Smooth muscle cell (in vitro differentiated cells): ENCODE data around the gene LDAH. TPM values are rescaled to one million over a fixed set of nuclear protein-coding genes. Genes with fewer than 3 reads are reported as not detected.

Experiments used
- DNase-seq: peaks from one replicate; lab custom pipeline; 2025; ENCODE audit not compliant: unreplicated experiment; lab: John Stamatoyannopoulos, UW
- H2AFZ ChIP-seq: fragments of 200-600 bp; sonication (generic); 2 replicates; pipeline ENCODE4 v1.6.0; 2016; ENCODE audit warnings: antibody characterized with exemption, low read depth, mild to moderate bottlenecking
- H3F3A ChIP-seq: fragments of 200-600 bp; sonication (generic); 2 replicates; pipeline ENCODE4 v1.6.0; 2017; ENCODE audit warnings: antibody characterized with exemption, low read depth
- H3K27ac ChIP-seq: fragments of 200-600 bp; sonication (generic); 2 replicates; pipeline ENCODE4 v1.5.1; 2016; ENCODE audit warnings: low read depth, mild to moderate bottlenecking
- H3K27me3 ChIP-seq: fragments of 200-600 bp; sonication (generic); 2 replicates; pipeline ENCODE4 v1.6.1; 2016; ENCODE audit warnings: low read depth, mild to moderate bottlenecking
- H3K36me3 ChIP-seq: fragments of 200-600 bp; sonication (generic); 2 replicates; pipeline ENCODE4 v1.5.1; 2016; ENCODE audit warnings: low read depth
- H3K4me1 ChIP-seq: fragments of 200-600 bp; sonication (generic); 2 replicates; pipeline ENCODE4 v1.5.1; 2016; ENCODE audit warnings: low read depth
- H3K4me2 ChIP-seq: fragments of 200-600 bp; sonication (generic); 2 replicates; pipeline ENCODE4 v1.6.0; 2016; ENCODE audit warnings: mild to moderate bottlenecking
- H3K4me3 ChIP-seq: fragments of 200-600 bp; sonication (generic); 2 replicates; pipeline ENCODE4 v1.5.1; 2016; ENCODE audit warnings: mild to moderate bottlenecking
- H3K79me2 ChIP-seq: fragments of 200-600 bp; sonication (generic); 2 replicates; pipeline ENCODE4 v1.6.0; 2016; ENCODE audit warnings: low read depth, mild to moderate bottlenecking
- H3K9ac ChIP-seq: fragments of 200-600 bp; sonication (generic); 2 replicates; pipeline ENCODE4 v1.6.0; 2016; ENCODE audit warnings: low read depth
- H3K9me3 ChIP-seq: fragments of 200-600 bp; sonication (generic); replicated peaks from 2 replicates; pipeline ENCODE4 v1.5.1; 2016; ENCODE audit warnings: low read depth
- H4K20me1 ChIP-seq: fragments of 200-600 bp; sonication (generic); 2 replicates; pipeline ENCODE4 v1.6.0; 2016; ENCODE audit warnings: low read depth
- CTCF ChIP-seq: fragments of 200-600 bp; sonication (generic); IDR thresholded peaks from 2 replicates; pipeline ENCODE4 v1.5.1; 2017; ENCODE audit warnings: borderline replicate concordance, mild to moderate bottlenecking, antibody characterized with exemption; ENCODE audit not compliant: insufficient read depth, poor library complexity, severe bottlenecking
- WGBS: methylation state at CpG from one replicate; pipeline ENCODE4 v1.1.7; 2016; ENCODE audit warnings: low lambda C conversion rate; 5-methylcytosine and 5-hydroxymethylcytosine counted together
- polyA plus RNA-seq: library from polyadenylated mRNA; unstranded; fragments of >200 nt; fragmentation: Nextera tagmentation; extraction: Ambion mirVana; gene quantifications from 2 replicates; pipeline ENCODE4 v1.2.1, GENCODE V29; 2016
- total RNA-seq: library from RNA; depleted of rRNA; stranded (reverse); fragments of >200 nt; gene quantifications from 2 replicates; pipeline ENCODE4 v1.2.3, GENCODE V29; 2014

The LDAH gene
- total and polyA plus RNA-seq, 2 experiments from 2014 or later: 14.9 to 15.7 TPM

DNA sequence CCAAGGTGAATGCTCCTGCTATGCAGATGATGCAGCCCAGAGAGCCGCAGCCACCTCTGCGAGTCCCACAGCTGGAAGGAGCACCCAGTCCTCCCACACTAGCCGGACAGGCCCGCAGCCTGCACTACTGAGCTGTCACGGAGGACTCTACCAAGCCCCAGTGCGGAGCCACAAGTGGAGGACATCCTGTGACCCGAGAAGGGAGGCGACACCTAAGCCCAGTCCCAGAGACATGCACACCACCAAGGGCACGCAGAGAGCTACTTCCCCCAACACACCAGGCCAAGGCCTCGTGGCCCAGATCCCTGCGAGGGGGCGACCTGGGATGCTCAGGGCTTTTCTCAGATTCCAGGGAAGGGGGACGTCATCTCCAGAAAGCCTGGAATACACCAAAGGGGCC, 184.9 kb downstream of the LDAH start:
- no peak overlapping the region for H3K27ac ChIP-seq
- no peak overlapping the region for H2AFZ ChIP-seq
- no peaks in the 10 kb centered on the region for H3K36me3 ChIP-seq
- H3K9me3 ChIP-seq: no peaks in the 10 kb centered on the region
- no peak overlapping the region for H3K4me3 ChIP-seq
- no peaks in the 10 kb centered on the region for H3K79me2 ChIP-seq
- H3F3A ChIP-seq: no peaks in the 10 kb centered on the region
- H4K20me1 ChIP-seq: peaks cover 5% of the 10 kb centered on the region
- no peak overlapping the region for H3K9ac ChIP-seq
- 92% methylated on average over 13 of the region's 13 CpGs for WGBS
- TF ChIP-seq CTCF: no peak
- H3K4me2 ChIP-seq: no peak overlapping the region
- H3K27me3 ChIP-seq: no peaks in the 10 kb centered on the region
- H3K4me1 ChIP-seq: peaks cover 15% of the 10 kb centered on the region
- DNase-seq: no peak

- Histone ChIP-seq H4K20me1 (peaks cover 4% of the 10 kb centered on the region), H3K4me2 (no peak overlapping the region), H3K27me3 (no peaks in the 10 kb centered on the region), H3K27ac (no peak overlapping the region), H3K36me3 (no peaks in the 10 kb centered on the region), H3F3A (no peaks in the 10 kb centered on the region), H3K4me3 (no peak overlapping the region), H3K9ac (no peak overlapping the region), H3K79me2 (no peaks in the 10 kb centered on the region), H3K4me1 (peaks cover 15% of the 10 kb centered on the region), H3K9me3 (no peaks in the 10 kb centered on the region), H2AFZ (no peak overlapping the region)
- no peak for TF ChIP-seq CTCF
- DNase-seq: no peak
- WGBS: 84% methylated on average over 13 of the region's 13 CpGs
These were observed 185.8 kb downstream of the LDAH start for GRCh38 chr2:20637147-20637546.

DNA sequence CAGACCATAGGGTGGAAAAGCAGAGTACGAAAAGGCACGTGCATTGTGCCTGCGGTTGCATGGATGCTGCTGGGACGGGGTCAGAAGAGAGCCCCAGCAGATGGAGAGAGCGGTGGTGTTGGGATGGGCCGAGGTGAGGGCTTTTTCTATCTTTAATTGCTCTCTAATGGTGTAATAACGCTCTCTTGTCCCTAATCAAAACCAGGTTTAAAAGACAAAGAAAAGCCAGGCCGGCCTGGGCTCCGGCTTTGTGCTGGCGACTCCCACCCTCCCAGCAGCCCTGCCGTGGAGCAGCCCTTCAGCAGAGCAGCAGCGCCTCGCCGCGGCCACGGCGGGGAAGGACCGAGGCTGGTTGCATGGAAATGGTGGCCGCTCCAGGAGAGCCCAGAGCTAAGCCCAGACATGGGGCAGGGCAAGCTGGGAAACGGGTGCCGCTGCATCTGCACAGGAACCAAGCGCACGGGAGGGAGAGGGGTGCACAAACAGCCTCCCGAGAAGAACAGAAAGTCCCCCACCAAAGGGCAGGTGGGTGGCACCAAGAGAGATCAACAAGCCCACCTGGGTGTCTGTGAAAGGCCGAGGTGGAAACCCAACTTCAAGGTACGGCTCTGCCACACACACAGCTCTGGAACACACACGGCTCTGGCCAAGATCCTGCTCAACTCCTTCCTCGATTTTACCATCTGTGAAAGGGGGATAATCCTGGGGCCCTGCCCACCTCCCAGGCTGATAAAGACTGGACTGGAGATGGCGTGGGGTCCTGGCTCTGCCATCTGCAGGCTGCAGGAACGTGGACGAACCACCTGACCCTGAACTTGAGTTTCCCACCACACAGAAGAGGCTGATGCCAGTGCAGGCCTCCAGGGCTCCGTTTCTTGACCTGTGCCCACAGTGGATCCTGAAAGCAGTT, 187.0 kb downstream of the LDAH start:
- H3K27ac ChIP-seq: no peak overlapping the region
- no peak overlapping the region for H2AFZ ChIP-seq
- no peaks in the 10 kb centered on the region for H3K36me3 ChIP-seq
- H3K9me3 ChIP-seq: no peaks in the 10 kb centered on the region
- peaks cover 15% of the 10 kb centered on the region for H3K4me1 ChIP-seq
- no peaks in the 10 kb centered on the region for H3K79me2 ChIP-seq
- no peaks in the 10 kb centered on the region for H3K27me3 ChIP-seq
- no peak overlapping the region for H3K9ac ChIP-seq
- H3F3A ChIP-seq: no peaks in the 10 kb centered on the region
- H4K20me1 ChIP-seq: no peaks in the 10 kb centered on the region
- no peak overlapping the region for H3K4me3 ChIP-seq
- DNase-seq: peak; percentile 60
- peak overlapping the region; percentile 73 for H3K4me2 ChIP-seq
- TF ChIP-seq CTCF: peak; percentile 96
- 37% methylated on average over 32 of the region's 32 CpGs for WGBS
